ENCODE data around the gene TRHDE.

TRHDE gene

DNA sequence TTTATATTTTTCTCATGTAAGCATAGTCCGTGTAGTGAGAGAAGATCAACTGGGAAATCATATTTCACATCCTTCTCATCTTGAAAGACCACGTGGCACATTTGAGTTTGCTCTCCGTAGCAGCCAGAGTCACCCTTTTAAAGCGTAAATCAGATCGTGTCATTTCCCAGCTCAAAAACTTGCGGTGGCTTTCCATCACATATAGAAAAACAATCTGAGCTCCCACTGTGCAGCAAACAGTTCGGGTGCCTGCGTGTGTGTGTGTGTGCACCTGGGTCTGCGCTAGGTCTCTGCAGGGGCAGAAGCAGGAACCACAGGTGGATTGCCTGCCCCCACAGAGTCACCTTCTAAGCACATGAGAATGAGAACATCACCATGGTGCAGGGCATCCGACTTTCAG is 338.2 kb downstream of the TRHDE start:
- H3K4me3 ChIP-seq (ENCODE audit: low read length), result no peak overlapping the region
- no peak for DNase-seq (ENCODE audit: low read depth)
- TF ChIP-seq, protein P1, sequence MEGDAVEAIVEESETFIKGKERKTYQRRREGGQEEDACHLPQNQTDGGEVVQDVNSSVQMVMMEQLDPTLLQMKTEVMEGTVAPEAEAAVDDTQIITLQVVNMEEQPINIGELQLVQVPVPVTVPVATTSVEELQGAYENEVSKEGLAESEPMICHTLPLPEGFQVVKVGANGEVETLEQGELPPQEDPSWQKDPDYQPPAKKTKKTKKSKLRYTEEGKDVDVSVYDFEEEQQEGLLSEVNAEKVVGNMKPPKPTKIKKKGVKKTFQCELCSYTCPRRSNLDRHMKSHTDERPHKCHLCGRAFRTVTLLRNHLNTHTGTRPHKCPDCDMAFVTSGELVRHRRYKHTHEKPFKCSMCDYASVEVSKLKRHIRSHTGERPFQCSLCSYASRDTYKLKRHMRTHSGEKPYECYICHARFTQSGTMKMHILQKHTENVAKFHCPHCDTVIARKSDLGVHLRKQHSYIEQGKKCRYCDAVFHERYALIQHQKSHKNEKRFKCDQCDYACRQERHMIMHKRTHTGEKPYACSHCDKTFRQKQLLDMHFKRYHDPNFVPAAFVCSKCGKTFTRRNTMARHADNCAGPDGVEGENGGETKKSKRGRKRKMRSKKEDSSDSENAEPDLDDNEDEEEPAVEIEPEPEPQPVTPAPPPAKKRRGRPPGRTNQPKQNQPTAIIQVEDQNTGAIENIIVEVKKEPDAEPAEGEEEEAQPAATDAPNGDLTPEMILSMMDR (conservative IDR thresholded peaks at IDR 0.05; ENCODE audit: low read depth, low read length), result no peak

DNA sequence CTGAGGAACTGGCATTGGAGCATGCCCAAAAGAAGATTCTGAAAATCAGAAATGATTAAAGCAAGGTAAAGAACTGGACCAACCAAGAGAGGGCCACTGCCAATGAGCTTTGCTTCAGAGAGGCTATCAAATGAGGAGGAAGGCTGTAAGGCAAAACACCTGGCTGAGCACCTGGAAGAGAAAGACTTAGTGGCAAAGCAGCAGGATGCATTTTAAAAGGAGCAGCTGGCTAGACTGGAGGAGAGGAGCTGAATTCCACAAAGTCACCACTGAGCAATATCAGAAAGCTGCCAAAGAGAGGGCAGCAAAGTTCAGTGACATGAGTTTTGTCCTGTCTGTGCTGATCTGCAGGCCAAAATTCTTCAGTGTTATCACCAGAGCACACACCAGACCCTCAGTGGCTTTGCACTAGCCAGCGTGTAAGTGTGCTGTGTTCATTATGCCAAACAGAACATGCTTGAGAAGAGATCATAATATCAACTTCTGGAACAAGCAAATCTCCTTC is 338.7 kb downstream of the TRHDE start:
- TF ChIP-seq, protein P1 (conservative IDR thresholded peaks at IDR 0.05; ENCODE audit: low read depth, low read length), result no peak
- DNase-seq (ENCODE audit: low read depth), result no peak
- H3K4me3 ChIP-seq (ENCODE audit: low read length), result no peak overlapping the region

DNA sequence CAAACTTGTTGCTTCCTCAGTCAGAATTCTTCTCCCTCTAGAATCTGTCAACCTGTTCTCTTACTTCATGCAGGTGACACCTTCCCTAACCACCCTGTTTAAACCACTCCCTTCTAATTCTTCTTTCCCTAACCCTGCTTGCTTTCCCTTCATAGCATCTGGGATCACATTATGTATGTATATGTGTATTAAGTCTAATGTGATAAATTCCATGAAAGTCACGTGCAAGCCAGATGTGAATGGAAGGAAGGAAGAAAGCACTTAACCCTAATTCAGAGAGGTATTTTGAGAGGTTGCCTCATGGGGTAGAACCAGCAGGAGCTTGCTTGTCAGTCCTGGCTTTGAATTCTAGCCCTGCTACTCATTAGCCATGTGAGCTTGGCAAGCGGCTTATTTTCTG is 340.0 kb downstream of the TRHDE start:
- TF ChIP-seq, protein P1 (conservative IDR thresholded peaks at IDR 0.05; ENCODE audit: low read depth, low read length), result no peak
- no peak overlapping the region for H3K4me3 ChIP-seq (ENCODE audit: low read length)

DNA sequence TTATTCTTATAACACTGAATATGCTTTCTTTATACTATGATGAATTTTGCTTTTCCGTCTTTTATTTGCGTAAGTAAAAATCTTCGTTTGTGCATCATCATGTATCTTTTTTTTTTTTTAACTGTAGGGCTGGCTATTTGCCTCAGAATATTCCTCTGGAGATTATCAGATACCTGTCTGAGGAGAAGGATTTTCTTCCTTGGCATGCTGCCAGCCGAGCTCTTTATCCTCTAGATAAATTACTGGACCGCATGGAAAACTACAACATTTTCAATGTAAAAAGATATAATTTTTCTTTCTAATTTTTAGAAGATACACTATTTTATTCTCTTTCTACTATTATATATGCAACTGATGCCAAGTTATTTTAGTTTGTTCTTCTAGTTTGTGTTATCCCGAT is 346.6 kb downstream of the TRHDE start:
- DNase-seq (ENCODE audit: low read depth), result no peak
- no peak overlapping the region for H3K4me3 ChIP-seq (ENCODE audit: low read length)
- TF ChIP-seq, protein P1 (conservative IDR thresholded peaks at IDR 0.05; ENCODE audit: low read depth, low read length), result no peak

More for the DNA sequence above, 340.0 kb downstream of the TRHDE start:
- DNase-seq (ENCODE audit: low read depth), result no peak

DNA sequence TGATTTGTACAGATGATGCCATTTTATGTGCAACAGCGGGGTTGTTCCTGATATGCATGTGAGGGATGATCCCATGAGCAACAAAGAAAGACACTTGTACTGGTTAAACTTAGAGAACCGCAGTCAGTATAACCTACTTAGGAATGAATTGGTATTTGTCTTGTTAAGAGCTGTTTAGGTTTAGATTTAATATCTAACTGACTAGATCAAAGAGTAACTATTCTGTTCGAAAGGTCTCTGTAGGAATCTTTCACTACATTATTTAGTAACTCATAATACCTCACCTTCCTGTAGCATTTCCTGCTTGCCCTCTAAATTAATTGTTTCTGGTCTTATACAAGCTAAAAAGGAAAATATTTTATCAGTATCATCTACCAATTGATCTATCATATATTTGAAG is 350.4 kb downstream of the TRHDE start:
- TF ChIP-seq, protein P1 (conservative IDR thresholded peaks at IDR 0.05; ENCODE audit: low read depth, low read length), result no peak
- no peak overlapping the region for H3K4me3 ChIP-seq (ENCODE audit: low read length)

DNA sequence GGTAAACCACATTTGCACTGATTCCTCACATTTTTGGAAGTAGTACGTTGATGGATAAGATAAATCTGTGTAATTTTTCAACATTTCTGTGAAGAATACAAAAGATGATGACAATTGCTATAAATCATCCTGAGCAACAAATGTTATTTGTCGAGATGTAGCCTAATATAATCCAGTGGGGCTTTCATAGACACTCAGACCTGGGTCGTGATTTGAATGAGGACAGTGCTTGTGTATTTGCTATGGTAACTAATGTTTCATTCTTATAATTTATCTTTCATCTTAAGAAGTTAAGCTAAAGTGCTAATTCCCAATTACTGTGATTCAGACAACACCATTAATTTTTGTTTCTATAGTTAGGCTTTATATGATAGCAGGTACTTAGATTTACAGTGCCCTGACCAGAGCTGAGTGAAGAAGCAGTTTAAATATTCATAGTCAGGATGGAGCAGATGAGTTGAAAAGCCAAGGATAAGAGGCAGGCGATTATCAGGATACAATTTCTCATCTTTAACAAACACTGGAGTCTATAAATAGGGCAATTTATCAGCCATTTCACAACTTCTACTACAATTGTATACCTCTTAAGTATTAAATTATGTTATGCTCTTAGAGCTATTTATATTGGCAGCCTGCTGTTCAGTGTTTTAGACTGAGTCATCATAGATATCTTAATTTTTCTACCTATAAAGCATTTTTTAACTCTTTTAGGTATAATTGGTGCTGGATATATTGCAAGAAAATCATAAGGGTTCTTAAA is 359.9 kb downstream of the TRHDE start:
- TF ChIP-seq, protein P1 (conservative IDR thresholded peaks at IDR 0.05; ENCODE audit: low read depth, low read length), result no peak
- H3K4me3 ChIP-seq (ENCODE audit: low read length), result no peak overlapping the region
- DNase-seq (ENCODE audit: low read depth), result no peak

More for the DNA sequence above, 350.4 kb downstream of the TRHDE start:
- no peak for DNase-seq (ENCODE audit: low read depth)

DNA sequence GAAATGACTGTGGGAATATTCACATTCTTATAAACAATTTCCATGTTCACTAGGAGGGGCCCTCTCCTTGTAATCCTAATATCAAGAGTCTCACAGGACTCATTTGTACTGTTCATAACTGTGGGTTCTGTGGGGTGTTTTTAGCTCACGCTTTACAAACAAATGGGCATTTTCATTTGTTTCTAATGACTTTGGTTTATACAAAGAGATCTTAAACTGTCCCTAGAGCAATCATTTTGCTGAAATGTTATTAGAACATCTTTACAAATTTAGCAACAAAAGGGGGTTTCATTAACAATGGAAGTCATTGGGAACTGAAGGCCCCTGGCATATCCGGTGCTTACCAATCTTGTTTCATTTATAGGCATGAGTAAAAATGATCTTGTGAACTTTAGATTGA is 370.5 kb downstream of the TRHDE start:
- H3K4me3 ChIP-seq (ENCODE audit: low read length), result no peak overlapping the region
- TF ChIP-seq, protein P1 (conservative IDR thresholded peaks at IDR 0.05; ENCODE audit: low read depth, low read length), result no peak
- no peak for DNase-seq (ENCODE audit: low read depth)

All from retinal pigment epithelial cell (primary cell).